Endodermal cell (in vitro differentiated cells): ENCODE measurements around the gene PIMREG. TPM values are rescaled to one million over a fixed set of nuclear protein-coding genes. Genes with fewer than 3 reads are reported as not detected.

Source experiments
- DNase-seq: peaks from one replicate; pipeline ENCODE4 v3.0.0-alpha.2; 2017
- H3K27ac ChIP-seq: 2 replicates; pipeline ENCODE4 v1.5.1; 2013; ENCODE audit warnings: mild to moderate bottlenecking, low read depth, low read length, moderate library complexity
- H3K27me3 ChIP-seq: 2 replicates; pipeline ENCODE4 v1.6.1; 2013; ENCODE audit warnings: mild to moderate bottlenecking, low read length, moderate library complexity; ENCODE audit not compliant: insufficient read depth, control insufficient read depth, poor library complexity, severe bottlenecking
- H3K36me3 ChIP-seq: 2 replicates; pipeline ENCODE4 v1.7.0; 2013; ENCODE audit warnings: mild to moderate bottlenecking, low read length, moderate library complexity; ENCODE audit not compliant: control insufficient read depth, insufficient read depth
- H3K4me1 ChIP-seq: one replicate; pipeline ENCODE4 v1.7.0; 2013; ENCODE audit warnings: low read length; ENCODE audit not compliant: control insufficient read depth, insufficient read depth
- H3K4me3 ChIP-seq: 2 replicates; pipeline ENCODE4 v1.5.1; 2013; ENCODE audit warnings: mild to moderate bottlenecking, low read length, moderate library complexity
- H3K9ac ChIP-seq: 2 replicates; pipeline ENCODE4 v1.6.1; 2013; ENCODE audit warnings: mild to moderate bottlenecking, low read length, moderate library complexity; ENCODE audit not compliant: poor library complexity, severe bottlenecking; ENCODE audit errors: extremely low read depth
- H3K9me3 ChIP-seq: 2 replicates; pipeline ENCODE4 v1.6.1; 2013; ENCODE audit warnings: mild to moderate bottlenecking, low read length, moderate library complexity; ENCODE audit not compliant: control insufficient read depth
- H3K27ac Mint-ChIP-seq: 2 replicates; pipeline ENCODE4 v1.8.0; 2020; ENCODE audit warnings: mixed read lengths
- H3K27me3 Mint-ChIP-seq: 2 replicates; pipeline ENCODE4 v1.8.0; 2021; ENCODE audit warnings: mild to moderate bottlenecking, mixed read lengths; ENCODE audit not compliant: insufficient read depth
- H3K36me3 Mint-ChIP-seq: 2 replicates; pipeline ENCODE4 v1.8.0; 2020; ENCODE audit warnings: low read depth, mixed read lengths
- H3K4me1 Mint-ChIP-seq: 2 replicates; pipeline ENCODE4 v1.8.0; 2020; ENCODE audit warnings: mixed read lengths
- H3K4me3 Mint-ChIP-seq: 2 replicates; pipeline ENCODE4 v1.8.0; 2020; ENCODE audit warnings: mild to moderate bottlenecking, moderate library complexity, mixed read lengths
- H3K9me3 Mint-ChIP-seq: 2 replicates; pipeline ENCODE4 v1.8.0; 2020; ENCODE audit warnings: mild to moderate bottlenecking, mixed read lengths
- CTCF ChIP-seq: fragments of 200-600 bp; sonication (generic); conservative IDR thresholded peaks from 2 replicates; pipeline ENCODE4 v1.5.0; 2021; ENCODE audit warnings: antibody characterized with exemption, mild to moderate bottlenecking
- WGBS, 2 experiments: methylation state at CpG; one replicate each; pipeline versions ENCODE4 v1.1.5 to v1.1.7; 2013; ENCODE audit warnings: missing lambda C conversion rate in 2 of 2, mixed read lengths in 1 of 2; ENCODE audit not compliant: insufficient coverage in 1 of 2, insufficient read length in 1 of 2; 5-methylcytosine and 5-hydroxymethylcytosine counted together
- total RNA-seq, 2 donors: library from RNA; stranded (reverse); fragmentation: NEBNext Ultra II Directional in 1 of 2; extraction: Animal tissue kit (Norgen Biotek cat#: 25700) in 1 of 2; gene quantifications; 2 replicates in 1 of 2; 3 replicates in 1 of 2; pipeline ENCODE4 v1.2.1, GENCODE V29; 2021

Gene PIMREG
- total RNA-seq, 2 donors from 2014 or later, result 33.4 to 68.7 TPM

- Mint-ChIP-seq H3K4me3 (no peak overlapping the region), H3K27me3 (no peaks in the 10 kb centered on the region), H3K27ac (no peak overlapping the region), H3K36me3 (no peaks in the 10 kb centered on the region), H3K9me3 (no peaks in the 10 kb centered on the region), H3K4me1 (peaks cover 11% of the 10 kb centered on the region)
- Histone ChIP-seq H3K36me3 (no peaks in the 10 kb centered on the region), H3K9ac (no peak overlapping the region), H3K27me3 (no peaks in the 10 kb centered on the region), H3K4me3 (no peak overlapping the region), H3K27ac (no peak overlapping the region), H3K9me3 (no peaks in the 10 kb centered on the region), H3K4me1 (no peaks in the 10 kb centered on the region)
- WGBS, 2 experiments, result 80 to 84% methylated on average over 6 of the region's 6 CpGs
- DNase-seq, result no peak
- TF ChIP-seq CTCF, result no peak
These were observed 43.8 kb downstream of the PIMREG start for GRCh38 chr17:6488008-6488539.

GRCh38 chr17:6489016-6489550 is 44.8 kb downstream of the PIMREG start:
- H3K27ac Mint-ChIP-seq, result no peak overlapping the region
- H3K36me3 Mint-ChIP-seq, result no peaks in the 10 kb centered on the region
- Histone ChIP-seq H3K9ac (no peak overlapping the region), H3K27ac (no peak overlapping the region), H3K4me3 (no peak overlapping the region), H3K9me3 (no peaks in the 10 kb centered on the region), H3K4me1 (no peaks in the 10 kb centered on the region), H3K36me3 (no peaks in the 10 kb centered on the region), H3K27me3 (no peaks in the 10 kb centered on the region)
- DNase-seq, result no peak
- H3K9me3 Mint-ChIP-seq, result no peaks in the 10 kb centered on the region
- TF ChIP-seq CTCF, result no peak
- 87 to 95% methylated on average over 4 to 6 of the region's 6 CpGs for WGBS, 2 experiments
- H3K4me3 Mint-ChIP-seq, result no peak overlapping the region
- no peaks in the 10 kb centered on the region for H3K27me3 Mint-ChIP-seq
- peaks cover 11% of the 10 kb centered on the region for H3K4me1 Mint-ChIP-seq

GRCh38 chr17:6491071-6491700 is 46.9 kb downstream of the PIMREG start:
- Histone ChIP-seq H3K27ac (no peak overlapping the region), H3K9me3 (no peaks in the 10 kb centered on the region), H3K27me3 (no peaks in the 10 kb centered on the region), H3K4me3 (no peak overlapping the region), H3K4me1 (no peaks in the 10 kb centered on the region), H3K9ac (no peak overlapping the region), H3K36me3 (no peaks in the 10 kb centered on the region)
- no peak for TF ChIP-seq CTCF
- Mint-ChIP-seq H3K27me3 (no peaks in the 10 kb centered on the region), H3K36me3 (no peaks in the 10 kb centered on the region), H3K9me3 (no peaks in the 10 kb centered on the region), H3K4me1 (peaks cover 20% of the 10 kb centered on the region), H3K4me3 (no peak overlapping the region), H3K27ac (no peak overlapping the region)
- 91 to 100% methylated on average over 3 to 6 of the region's 7 CpGs for WGBS, 2 experiments
- DNase-seq, result peak; percentile 61
